IPS DF 6.9 (cell line): ENCODE measurements around the gene BICRA.
A peak's percentile ranks its signal among the peaks of the same experiment; 100 is the strongest.

Experiments
- DNase-seq: peaks from one replicate; pipeline ENCODE4 v3.0.0-alpha.2; 2013; ENCODE audit warnings: low read depth, low spot score
- H3K27ac ChIP-seq: one replicate; pipeline ENCODE4 v1.5.1; 2013; ENCODE audit warnings: low read length, control low read depth
- H3K27me3 ChIP-seq: 2 replicates; pipeline ENCODE4 v1.6.1; 2013; ENCODE audit warnings: mild to moderate bottlenecking, low read length; ENCODE audit not compliant: control insufficient read depth, insufficient read depth
- H3K36me3 ChIP-seq: 2 replicates; pipeline ENCODE4 v1.6.1; 2013; ENCODE audit warnings: low read length; ENCODE audit not compliant: control insufficient read depth, insufficient read depth
- H3K4me1 ChIP-seq: 2 replicates; pipeline ENCODE4 v1.6.1; 2013; ENCODE audit warnings: low read length; ENCODE audit not compliant: control insufficient read depth, insufficient read depth
- H3K4me3 ChIP-seq: 2 replicates; pipeline ENCODE4 v1.5.1; 2013; ENCODE audit warnings: mild to moderate bottlenecking, low read length
- H3K9me3 ChIP-seq: 2 replicates; pipeline ENCODE4 v1.6.1; 2013; ENCODE audit warnings: low read length, inconsistent platforms; ENCODE audit not compliant: control insufficient read depth, insufficient read depth
- WGBS: extraction: QIAGEN DNeasy Blood & Tissue Kit; methylation state at CpG from one replicate; pipeline ENCODE4 v1.1.7; 2013; ENCODE audit warnings: mixed read lengths, missing lambda C conversion rate; ENCODE audit not compliant: insufficient read length, insufficient coverage; 5-methylcytosine and 5-hydroxymethylcytosine counted together

BICRA gene

GRCh38 chr19:47608969-47609905 is at the start of gene BICRA:
Gene BICRA, plus strand, starts transcription at chr19:47609134. Its CDS starts 64,441 bp downstream, at chr19:47673575.
- WGBS = no CpG with 5 or more reads among the region's 94 CpGs
- no peaks in the 10 kb centered on the region for H3K36me3 ChIP-seq
- no peak within 1 kb of the TSS for H3K27ac ChIP-seq
- H3K4me3 ChIP-seq = peak within 1 kb of the TSS; percentile 97
- no peaks in the 10 kb centered on the region for H3K27me3 ChIP-seq
- H3K4me1 ChIP-seq = peaks cover 6% of the 10 kb centered on the region
- DNase-seq = no peak
- no peaks in the 10 kb centered on the region for H3K9me3 ChIP-seq

- Histone ChIP-seq H3K4me3 (no peak overlapping the region), H3K9me3 (no peaks in the 10 kb centered on the region), H3K27me3 (no peaks in the 10 kb centered on the region; the same call in 1 of the 2 replicates), H3K4me1 (no peaks in the 10 kb centered on the region), H3K27ac (no peak overlapping the region), H3K36me3 (no peaks in the 10 kb centered on the region)
- no CpG with 5 or more reads among the region's 2 CpGs for WGBS
- no peak for DNase-seq
These were observed 47.9 kb upstream of the BICRA start for GRCh38 chr19:47560999-47561398.

- H3K27ac ChIP-seq = no peak overlapping the region
- DNase-seq = no peak
- no CpG with 5 or more reads among the region's 7 CpGs for WGBS
- H3K4me1 ChIP-seq = no peaks in the 10 kb centered on the region
- H3K9me3 ChIP-seq = no peaks in the 10 kb centered on the region
- H3K27me3 ChIP-seq = no peaks in the 10 kb centered on the region; the same call in 1 of the 2 replicates
- H3K4me3 ChIP-seq = no peak overlapping the region
- H3K36me3 ChIP-seq = no peaks in the 10 kb centered on the region
These were observed 47.4 kb upstream of the BICRA start for GRCh38 chr19:47561440-47562057.

DNA sequence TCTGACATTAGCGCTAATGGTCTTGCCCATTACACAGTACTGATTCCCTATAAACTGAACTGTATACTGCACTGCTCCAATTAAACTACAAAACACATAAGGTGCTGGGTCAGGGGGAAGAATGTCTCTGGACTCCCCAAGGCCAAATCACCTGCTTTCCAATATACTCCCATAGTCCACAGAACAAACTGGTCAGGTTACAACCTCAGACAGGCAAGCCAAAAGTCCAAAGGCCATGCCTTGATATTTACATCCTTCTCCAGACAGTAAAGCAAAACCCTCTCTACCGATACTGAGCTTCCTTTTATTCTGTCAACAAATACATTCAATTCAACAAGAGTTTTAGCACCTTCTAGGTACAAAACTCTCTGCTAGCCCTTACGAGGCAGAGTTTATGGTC is 44.9 kb upstream of the BICRA start:
- no peaks in the 10 kb centered on the region for H3K36me3 ChIP-seq
- no peaks in the 10 kb centered on the region for H3K4me1 ChIP-seq
- no CpG with 5 or more reads among the region's 3 CpGs for WGBS
- no peak for DNase-seq
- no peak overlapping the region for H3K4me3 ChIP-seq
- H3K27ac ChIP-seq = no peak overlapping the region
- H3K27me3 ChIP-seq = no peaks in the 10 kb centered on the region
- H3K9me3 ChIP-seq = no peaks in the 10 kb centered on the region

DNA sequence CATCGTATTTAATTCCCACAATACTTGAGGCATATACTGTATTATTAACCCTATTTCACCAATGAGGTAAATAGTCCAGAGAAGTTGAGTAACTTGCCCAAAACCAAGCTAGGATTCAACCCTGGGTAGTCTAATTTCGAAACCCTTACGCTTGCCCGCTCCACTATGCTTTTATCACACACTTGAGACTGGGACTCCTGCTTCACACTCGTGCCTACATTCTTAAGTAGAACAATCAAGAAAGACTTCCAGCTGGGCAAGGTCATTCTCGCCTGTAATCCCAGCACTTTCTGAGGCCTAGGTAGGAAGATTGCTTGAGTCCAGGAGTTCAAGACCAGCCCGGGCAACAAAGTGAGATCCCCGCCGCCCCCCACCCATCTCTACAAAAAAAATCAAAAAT is 39.6 kb upstream of the BICRA start:
- no peaks in the 10 kb centered on the region for H3K36me3 ChIP-seq
- no CpG with 5 or more reads among the region's 9 CpGs for WGBS
- H3K4me1 ChIP-seq = no peaks in the 10 kb centered on the region
- H3K9me3 ChIP-seq = no peaks in the 10 kb centered on the region
- H3K27me3 ChIP-seq = no peaks in the 10 kb centered on the region
- H3K4me3 ChIP-seq = no peak overlapping the region
- H3K27ac ChIP-seq = no peak overlapping the region
- DNase-seq = no peak

DNA sequence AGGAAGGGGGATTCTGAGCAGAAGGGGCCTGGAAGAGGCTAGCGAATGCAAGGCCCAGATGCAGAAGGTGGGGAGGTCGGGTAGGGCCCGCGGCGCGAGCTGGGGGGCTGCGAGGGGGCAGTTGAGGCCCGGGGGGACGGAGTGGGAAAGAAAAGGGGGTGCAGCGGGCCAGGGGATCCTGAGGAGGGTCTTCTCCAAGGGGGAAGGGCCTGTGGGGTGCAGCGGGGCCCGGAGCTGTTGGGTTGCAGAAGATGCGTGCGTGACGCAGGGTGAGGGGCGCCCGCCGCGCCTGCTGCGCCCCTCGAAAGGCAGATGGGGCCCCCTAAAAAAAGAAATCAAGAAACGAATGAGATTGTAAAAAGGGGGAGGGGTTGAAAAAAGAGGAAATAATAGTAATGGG is 36.3 kb upstream of the BICRA start:
- H3K4me1 ChIP-seq = no peaks in the 10 kb centered on the region
- H3K36me3 ChIP-seq = no peaks in the 10 kb centered on the region
- no peak for DNase-seq
- no peak overlapping the region for H3K27ac ChIP-seq
- H3K27me3 ChIP-seq = no peaks in the 10 kb centered on the region
- H3K9me3 ChIP-seq = no peaks in the 10 kb centered on the region
- H3K4me3 ChIP-seq = no peak overlapping the region
- 100% methylated on average over 1 of the region's 22 CpGs for whole genome bisulfite sequencing

DNA sequence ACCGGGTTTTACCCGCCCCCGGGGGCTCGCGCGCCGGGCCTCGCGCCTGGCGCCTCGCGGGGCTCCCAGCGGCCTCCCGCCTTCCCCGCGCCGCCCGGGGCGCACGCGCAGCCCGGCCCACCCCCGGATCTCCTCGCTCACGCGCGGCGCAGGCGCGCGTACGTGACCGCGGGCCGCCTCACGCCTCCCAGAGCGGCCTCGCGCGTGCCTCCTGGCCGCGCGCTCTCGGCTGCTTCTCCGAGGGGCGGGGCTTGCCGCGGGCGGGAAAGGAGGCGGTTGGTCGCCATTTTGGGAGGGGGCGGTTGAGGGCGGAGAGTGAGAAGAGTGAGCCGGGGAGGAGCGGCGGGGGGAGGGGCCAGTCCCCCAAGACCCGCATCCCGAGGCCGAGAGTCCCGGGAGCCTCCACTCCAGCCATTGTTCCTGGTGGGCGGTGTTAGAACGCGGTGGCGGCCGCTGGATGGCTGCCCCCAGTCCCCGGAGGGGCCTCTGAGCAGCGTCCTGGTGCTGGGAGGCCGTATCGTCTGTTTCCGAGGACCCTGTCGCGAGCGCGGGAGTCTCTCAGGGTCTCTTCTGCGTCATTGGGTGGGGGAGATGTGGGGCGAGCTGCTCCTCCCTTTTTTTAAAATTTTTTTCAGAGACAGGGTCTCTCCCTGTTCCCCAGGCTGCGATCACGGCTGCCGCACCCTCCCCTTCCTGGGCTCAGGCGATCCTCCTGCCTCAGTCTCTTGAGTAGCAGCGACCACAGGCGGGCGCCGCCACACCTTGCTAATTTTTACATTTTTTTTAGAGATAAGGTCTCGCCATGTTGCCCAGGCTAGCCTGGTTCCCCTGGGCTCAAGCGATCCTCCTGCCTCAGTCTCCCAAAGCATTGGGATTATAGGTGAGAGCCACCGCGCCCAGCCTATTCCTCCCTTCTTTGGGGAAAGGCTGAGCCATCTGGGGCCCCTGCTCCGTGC is 35.6 kb upstream of the BICRA start, which contains the start of gene ZNF541:
Gene ZNF541 (minus strand): TSS at position 78 of the 956 bp plus-strand sequence. CDS start 17,292 bp downstream, outside the sequence.
- Histone ChIP-seq H3K9me3 (no peaks in the 10 kb centered on the region), H3K4me3 (no peak within 1 kb of the TSS), H3K36me3 (no peaks in the 10 kb centered on the region), H3K27ac (no peak within 1 kb of the TSS), H3K4me1 (no peaks in the 10 kb centered on the region), H3K27me3 (no peaks in the 10 kb centered on the region)
- DNase-seq = no peak
- no CpG with 5 or more reads among the region's 89 CpGs for WGBS

DNA sequence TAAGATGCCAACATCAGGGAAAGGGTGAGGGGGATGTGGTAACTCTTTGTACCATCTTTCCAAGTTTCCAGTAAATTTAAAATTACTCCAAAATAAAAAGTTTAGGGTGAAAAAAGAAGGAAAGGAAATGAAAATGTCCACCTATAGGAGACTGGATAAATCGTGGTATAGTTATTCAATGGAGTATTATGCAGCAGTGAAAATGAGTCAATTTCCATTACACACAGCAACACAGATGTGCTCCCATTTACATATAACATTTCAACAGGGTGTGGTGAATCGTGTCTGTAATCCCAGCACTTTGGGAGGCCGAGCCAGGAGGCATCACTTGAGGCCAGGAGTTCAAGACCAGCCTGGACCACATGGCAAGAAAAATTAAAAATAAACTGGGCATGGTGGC is 28.5 kb upstream of the BICRA start:
- no peak overlapping the region for H3K4me3 ChIP-seq
- H3K4me1 ChIP-seq = no peaks in the 10 kb centered on the region
- H3K9me3 ChIP-seq = no peaks in the 10 kb centered on the region
- WGBS = no CpG with 5 or more reads among the region's 3 CpGs
- H3K36me3 ChIP-seq = no peaks in the 10 kb centered on the region; the same call in 1 of the 2 replicates
- no peak overlapping the region for H3K27ac ChIP-seq
- H3K27me3 ChIP-seq = no peaks in the 10 kb centered on the region
- DNase-seq = no peak

- Histone ChIP-seq H3K27me3 (no peaks in the 10 kb centered on the region), H3K9me3 (peaks cover 2% of the 10 kb centered on the region; the same call in 1 of the 2 replicates), H3K4me3 (no peak overlapping the region), H3K4me1 (no peaks in the 10 kb centered on the region), H3K36me3 (no peaks in the 10 kb centered on the region; the same call in 1 of the 2 replicates), H3K27ac (no peak overlapping the region)
- WGBS = no CpG with 5 or more reads among the region's 6 CpGs
- no peak for DNase-seq
These were observed 27.2 kb upstream of the BICRA start for GRCh38 chr19:47581605-47582319.
